Activated CD4-positive, alpha-beta T cell treated with anti-CD3 and anti-CD28 coated beads, Interleukin-2, amount 50 U/mL, for 48 hours (primary cell): Measurements from ENCODE around the gene AGBL4.

Source experiments
- DNase-seq, 2 experiments: peaks; one replicate each; pipeline ENCODE4 v3.0.0-alpha.2; 2020

AGBL4 gene

GRCh38 chr1:49694251-49694827, 329.4 kb downstream of the AGBL4 start:
- DNase-seq, result no peak

- no peak for DNase-seq
Observed at GRCh38 chr1:49686107-49686506, 337.6 kb downstream of the AGBL4 start.

GRCh38 chr1:49677706-49678105, 346.0 kb downstream of the AGBL4 start:
- no peak for DNase-seq

- DNase-seq, result no peak
Observed at GRCh38 chr1:49651136-49651535, 372.6 kb downstream of the AGBL4 start.

DNA sequence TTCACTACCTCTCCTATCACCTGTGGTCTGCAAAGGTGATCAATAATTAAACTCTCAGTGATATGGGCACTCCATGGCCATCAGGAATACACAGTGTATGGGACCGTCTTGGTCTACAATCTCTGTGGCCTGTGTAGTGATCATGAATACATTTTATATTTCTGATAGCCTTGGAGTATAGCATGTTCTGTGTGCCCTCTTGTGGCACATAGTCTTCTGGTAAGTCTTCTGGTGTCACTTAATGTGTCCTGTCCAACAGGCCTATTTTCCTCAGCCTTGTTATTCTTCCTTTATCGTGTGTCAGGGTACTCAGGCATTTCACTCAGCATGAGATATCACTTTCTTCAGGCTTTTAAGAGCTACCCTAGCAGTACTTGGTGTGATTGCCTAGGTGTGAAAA, 393.6 kb downstream of the AGBL4 start:
- no peak for DNase-seq

DNA sequence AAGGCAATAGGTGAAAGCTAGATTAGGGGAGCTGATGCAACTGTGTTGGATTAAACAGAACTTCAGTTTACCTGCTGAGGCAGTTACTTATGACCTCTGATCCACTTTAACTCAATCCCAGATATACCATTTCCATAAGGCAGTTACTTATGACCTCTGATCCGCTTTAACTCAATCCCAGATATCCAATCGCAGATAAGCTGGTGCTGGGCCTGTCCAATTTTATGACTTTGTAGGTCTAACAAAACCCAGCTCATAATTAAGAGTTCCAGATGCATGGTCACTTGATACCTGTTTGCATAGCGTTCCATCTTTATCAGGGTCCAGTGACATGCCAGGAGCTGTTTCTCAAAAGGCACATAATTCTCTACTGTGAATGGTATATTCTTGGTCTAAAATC, 396.0 kb downstream of the AGBL4 start:
- DNase-seq, result no peak

DNA sequence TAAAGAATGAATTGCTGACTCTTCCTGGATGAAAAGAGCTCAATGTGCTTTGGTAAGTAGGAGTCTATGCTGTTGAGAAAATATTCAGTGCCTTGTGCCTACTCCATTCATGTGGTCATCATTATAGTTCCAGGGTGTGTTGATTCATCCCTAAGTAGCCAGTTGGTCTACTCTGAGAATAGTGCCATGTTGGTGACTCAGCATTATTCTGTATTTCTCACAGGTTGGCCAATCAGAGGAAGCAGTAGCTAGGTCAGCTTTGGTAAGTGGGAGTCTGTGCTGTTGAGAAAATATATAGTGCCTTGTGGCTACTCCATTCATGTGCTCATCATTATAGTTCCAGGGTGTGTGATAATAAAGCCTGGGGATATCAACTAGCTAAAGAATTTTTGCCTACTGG, 397.3 kb downstream of the AGBL4 start:
- no peak for DNase-seq

- no peak for DNase-seq
Observed at GRCh38 chr1:49622877-49623276, 400.9 kb downstream of the AGBL4 start.

- no peak for DNase-seq
Observed at GRCh38 chr1:49606082-49606481, 417.7 kb downstream of the AGBL4 start.

GRCh38 chr1:49597436-49597835, 426.3 kb downstream of the AGBL4 start:
- DNase-seq, result no peak

DNA sequence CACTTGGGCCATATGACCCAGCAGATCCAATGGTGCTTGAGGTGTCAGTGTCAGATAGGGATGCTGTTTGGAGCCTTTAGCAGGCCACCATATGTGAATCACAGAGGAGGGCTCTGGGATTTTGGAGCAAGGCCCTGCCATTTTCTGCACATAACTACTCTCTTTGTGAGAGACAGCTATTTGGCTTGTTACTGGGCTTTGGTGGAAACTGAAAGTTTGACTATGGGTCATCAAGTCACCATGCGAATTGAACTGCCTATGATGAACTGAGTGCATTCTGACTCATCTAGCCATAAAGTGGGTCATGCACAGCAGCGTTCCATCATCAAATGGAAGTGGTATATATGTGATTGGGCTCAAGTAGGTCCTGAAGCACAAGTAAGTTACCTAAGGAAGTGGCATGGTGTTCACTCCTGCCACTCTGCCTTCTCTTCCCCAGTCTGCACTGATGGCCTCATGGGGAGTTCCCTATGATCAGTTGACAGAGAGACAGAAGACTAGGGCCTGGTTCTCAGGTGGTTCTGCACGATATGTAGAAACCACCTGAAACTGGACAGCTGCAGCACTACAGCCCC, 447.3 kb downstream of the AGBL4 start:
- DNase-seq, result no peak

GRCh38 chr1:49556676-49557234, 467.0 kb downstream of the AGBL4 start:
- DNase-seq, result no peak

DNA sequence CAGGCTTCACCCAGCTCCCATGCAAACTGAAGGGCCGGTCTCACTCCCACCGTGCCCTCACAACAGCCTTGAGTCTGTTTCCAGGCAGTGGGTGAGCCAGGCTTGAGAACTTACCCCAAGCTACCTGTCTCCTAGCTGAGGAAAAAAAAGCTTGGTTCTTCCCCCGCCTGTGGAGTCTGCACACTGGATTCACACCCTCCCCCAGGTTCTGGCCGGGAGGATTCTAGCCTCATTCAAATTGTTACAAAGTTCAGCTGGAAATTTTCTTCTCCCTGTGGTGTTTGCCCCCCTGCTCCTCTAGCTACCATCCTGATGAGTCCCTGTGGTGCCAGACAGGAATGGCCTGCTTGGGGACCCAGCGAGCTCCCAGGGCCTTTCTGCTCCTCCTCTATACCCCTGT, 471.7 kb downstream of the AGBL4 start:
- DNase-seq, result no peak

DNA sequence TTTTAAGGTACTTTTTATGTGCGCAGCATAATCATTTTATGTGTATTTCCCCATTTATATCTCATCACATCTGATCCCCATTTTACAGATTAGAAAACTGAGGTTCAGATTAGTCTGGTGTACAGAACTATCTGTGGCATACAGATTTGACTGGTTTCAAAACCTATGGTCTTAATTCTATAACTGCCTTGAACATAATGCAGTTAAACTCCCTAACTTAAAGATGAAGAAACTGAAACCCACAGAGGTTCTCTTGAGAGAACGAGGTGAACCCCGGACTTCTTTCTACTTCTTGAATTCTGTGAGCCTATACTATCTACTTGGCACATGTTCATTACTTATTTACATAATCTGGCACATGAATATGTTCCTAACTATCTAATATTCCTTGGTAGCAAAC, 479.1 kb downstream of the AGBL4 start:
- DNase-seq, result no peak

DNA sequence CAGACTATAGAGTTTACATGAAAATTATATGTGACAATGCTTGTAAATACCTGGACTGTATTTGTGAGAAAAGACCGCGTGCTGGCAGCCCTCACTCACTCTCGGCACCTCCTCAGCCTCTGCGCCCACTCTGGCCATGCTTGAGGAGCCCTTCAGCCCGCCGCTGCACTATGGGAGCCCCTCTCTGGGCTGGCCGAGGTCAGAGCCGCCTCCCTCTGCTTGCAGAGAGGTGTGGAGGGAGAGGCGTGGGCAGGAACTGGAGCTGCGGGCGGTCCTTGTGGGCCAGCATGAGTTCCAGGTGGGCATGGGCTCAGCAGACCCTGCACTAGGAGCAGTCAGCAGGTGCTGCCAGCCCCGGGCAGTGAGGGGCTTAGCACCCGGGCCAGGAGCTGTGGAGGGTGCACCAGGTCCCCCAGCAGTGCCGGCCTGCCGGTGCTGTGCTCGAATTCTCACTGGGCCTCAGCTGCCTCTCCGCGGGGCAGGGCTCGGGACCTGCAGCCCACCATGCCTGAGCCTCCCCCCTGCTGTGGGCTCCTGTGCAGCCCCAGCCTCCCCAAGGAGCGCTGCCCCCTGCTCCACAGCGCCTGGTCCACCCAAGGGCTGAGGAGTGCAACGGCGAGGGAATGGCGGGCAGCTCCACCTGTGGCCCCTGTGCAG, 482.5 kb downstream of the AGBL4 start:
- no peak for DNase-seq

- DNase-seq, result no peak
Observed at GRCh38 chr1:49527606-49528305, 496.0 kb downstream of the AGBL4 start.

DNA sequence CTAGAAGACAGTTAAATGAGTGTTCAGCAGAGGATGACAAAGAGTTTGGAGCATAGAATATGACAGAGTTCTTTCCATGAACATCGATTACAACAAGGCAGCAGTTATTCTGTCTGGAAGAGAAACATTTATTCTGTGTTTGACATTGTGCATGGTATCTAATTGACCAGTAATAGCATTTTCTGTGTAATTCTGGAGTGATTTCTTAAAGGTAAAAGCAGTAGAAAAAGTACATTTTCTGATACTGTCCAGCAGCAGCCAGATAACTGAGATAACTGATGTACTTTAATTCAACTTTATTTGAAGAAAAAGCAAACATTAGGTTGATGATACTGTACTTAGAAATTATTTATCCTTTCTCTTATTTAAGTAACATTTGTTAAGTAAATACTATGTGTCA, 497.1 kb downstream of the AGBL4 start:
- no peak for DNase-seq

- DNase-seq, result no peak
Observed at GRCh38 chr1:49523764-49524163, 500.0 kb downstream of the AGBL4 start.

DNA sequence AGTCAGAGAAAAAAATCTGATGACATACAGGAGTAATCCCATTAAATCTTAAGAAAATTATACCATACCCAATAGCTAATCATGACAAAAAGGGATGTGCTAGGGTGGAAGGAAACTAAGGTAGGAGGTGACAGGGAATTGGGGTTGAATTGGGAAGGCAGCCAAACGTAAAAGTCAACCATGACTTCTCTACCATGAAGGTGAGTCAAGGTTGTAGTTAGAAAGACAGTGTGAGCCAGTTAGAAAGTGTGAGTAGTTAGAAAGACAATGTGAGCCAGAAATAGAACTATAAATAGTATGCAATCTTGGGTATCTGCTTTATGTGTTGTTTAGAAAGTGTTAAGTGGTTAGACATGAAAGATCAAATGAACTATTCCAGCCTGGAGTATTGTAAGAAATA, 556.8 kb downstream of the AGBL4 start:
- DNase-seq, result no peak

GRCh38 chr1:49465486-49466185, 558.1 kb downstream of the AGBL4 start:
- no peak for DNase-seq

DNA sequence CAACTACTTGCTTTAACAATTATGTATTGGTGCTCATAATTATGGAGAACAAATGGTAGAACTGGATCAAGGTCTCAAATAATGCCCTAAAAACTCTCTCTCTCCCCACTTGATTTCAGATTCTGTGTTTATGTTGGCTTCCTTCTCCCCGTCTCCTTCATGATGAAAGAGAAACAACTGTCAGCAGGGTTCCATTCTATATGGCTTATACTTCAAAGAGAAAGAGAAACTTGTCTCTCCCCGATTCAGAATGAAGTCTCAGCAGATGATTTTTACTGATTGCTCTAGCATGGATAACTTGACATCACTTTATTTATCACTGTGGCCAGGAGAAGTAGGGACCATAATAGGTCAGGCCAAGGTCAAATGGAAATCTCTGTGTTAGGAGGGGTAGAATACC, 575.6 kb downstream of the AGBL4 start:
- DNase-seq, result no peak

- no peak for DNase-seq
Observed at GRCh38 chr1:49436865-49437264, 586.9 kb downstream of the AGBL4 start.

DNA sequence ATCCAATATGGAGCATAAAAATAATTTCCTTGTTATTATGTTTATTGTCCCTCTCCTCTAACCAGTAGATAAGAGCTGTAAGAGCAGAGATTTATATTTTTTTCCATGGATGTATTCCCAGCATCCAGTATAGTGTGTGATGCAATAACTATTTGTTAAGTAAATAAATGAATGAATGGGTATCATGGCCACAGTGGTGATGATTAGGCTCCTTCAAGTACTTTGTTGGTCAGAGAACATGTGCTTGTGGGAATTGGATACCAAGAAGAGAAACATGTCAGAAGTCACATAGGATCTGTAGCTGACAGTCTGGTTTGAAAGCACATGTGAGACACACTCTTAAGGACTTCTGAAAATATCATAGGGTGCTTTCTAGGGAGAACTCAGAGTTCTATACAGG, 588.5 kb downstream of the AGBL4 start:
- DNase-seq, result no peak
